Activated CD4-positive, alpha-beta T cell treated with anti-CD3 and anti-CD28 coated beads for 36 hours (primary cell): ENCODE measurements around the gene PDPK1. TPM values are rescaled to one million over a fixed set of nuclear protein-coding genes. Genes with fewer than 3 reads are reported as not detected.
A peak's percentile ranks its signal among the peaks of the same experiment; 100 is the strongest.
"Not testable (repeated sequence)": the region's sequence is repeated elsewhere in the genome, so short reads cannot be mapped to it uniquely, and the experiment has no call there.

Source experiments
- ATAC-seq: fragments of 200-7000 bp; cut with Tn5 transposase; one replicate; pipeline ENCODE4 v1.10.0; 2021; ENCODE audit warnings: mild to moderate bottlenecking, moderate library complexity
- CTCF ChIA-PET: fragments of 350-600 bp; sonication (Branson Sonifier 250); formaldehyde crosslinking; loops from one replicate; lab custom pipeline; 2021; ENCODE audit warnings: antibody characterized with exemption; lab: Charles Lee
- POLR2A ChIA-PET: fragments of 350-600 bp; sonication (Branson Sonifier 250); formaldehyde crosslinking; loops from one replicate; lab custom pipeline; 2021; ENCODE audit warnings: antibody characterized with exemption, inconsistent platforms; lab: Charles Lee
- DNase-seq: peaks from one replicate; pipeline ENCODE4 v3.0.0-alpha.2; 2020
- H3K27ac Mint-ChIP-seq: one replicate; pipeline ENCODE4 v1.8.0; 2021; ENCODE audit warnings: mixed read lengths
- H3K27me3 Mint-ChIP-seq: one replicate; pipeline ENCODE4 v1.8.0; 2021; ENCODE audit warnings: mixed read lengths
- H3K36me3 Mint-ChIP-seq: one replicate; pipeline ENCODE4 v1.8.0; 2021; ENCODE audit warnings: low read depth, mixed read lengths
- H3K4me1 Mint-ChIP-seq: one replicate; pipeline ENCODE4 v1.8.0; 2021; ENCODE audit warnings: mixed read lengths
- H3K4me3 Mint-ChIP-seq: one replicate; pipeline ENCODE4 v1.8.0; 2021; ENCODE audit warnings: mild to moderate bottlenecking, moderate library complexity, mixed read lengths
- H3K9me3 Mint-ChIP-seq: one replicate; pipeline ENCODE4 v1.8.0; 2021; ENCODE audit warnings: low read depth, mixed read lengths
- intact Hi-C, 2 experiments: fragments of 100-400 bp; cut with DNase I in 1 of 2; cut with micrococcal nuclease in 1 of 2; formaldehyde crosslinking; loops; one replicate each; pipeline versions ENCODE4 v1.14.2 to v1.15.1; 2022 to 2024; cut with DNase I, micrococcal nuclease
- total RNA-seq, 2 experiments: library from RNA; stranded (reverse); gene quantifications; one replicate each; pipeline ENCODE4 v1.2.3, GENCODE V29; 2021

Gene PDPK1
- total RNA-seq, 2 experiments from 2014 or later: 30.4 to 34.5 TPM

DNA sequence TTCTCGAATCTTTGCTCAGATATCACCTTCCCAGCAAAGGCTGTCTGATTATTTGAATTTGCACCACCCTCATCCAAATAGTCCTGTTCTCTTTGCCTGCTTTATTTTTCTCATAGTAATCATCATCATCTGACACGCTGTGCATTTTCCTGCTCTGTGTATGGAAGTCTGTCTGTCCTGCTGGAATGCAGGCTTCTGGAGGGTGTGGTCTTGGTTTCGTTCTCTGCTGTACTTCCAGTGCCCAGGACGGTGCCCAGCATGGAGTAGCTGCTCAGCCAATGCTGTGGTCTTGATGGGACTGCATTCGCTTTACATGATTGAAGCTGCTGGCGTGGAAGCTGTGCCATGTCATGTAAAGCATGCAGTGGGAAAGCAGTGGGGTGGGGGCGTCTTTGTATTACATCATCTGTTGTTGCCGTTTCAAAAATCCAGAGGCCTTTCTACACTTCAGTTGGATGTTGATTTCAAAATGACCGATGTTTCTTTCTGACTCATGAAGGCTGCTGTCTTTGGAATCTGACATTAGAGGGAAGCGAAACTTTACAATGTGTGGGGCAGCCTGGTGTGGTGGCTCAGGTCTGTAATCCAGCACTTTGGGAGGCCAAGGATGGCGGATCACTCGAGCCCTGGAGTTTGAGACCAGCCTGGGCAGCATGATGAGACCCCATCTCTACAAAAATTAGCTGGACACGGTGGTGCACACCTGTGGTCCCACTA lies 17.0 kb downstream of the PDPK1 start:
- intact Hi-C loops, H3K9me3 Mint-ChIP-seq, DNase-seq, H3K27ac Mint-ChIP-seq, CTCF ChIA-PET, H3K4me1 Mint-ChIP-seq, POLR2A ChIA-PET, H3K4me3 Mint-ChIP-seq, H3K36me3 Mint-ChIP-seq, H3K27me3 Mint-ChIP-seq: not testable (repeated sequence)
- ATAC-seq: peak; percentile 61

DNA sequence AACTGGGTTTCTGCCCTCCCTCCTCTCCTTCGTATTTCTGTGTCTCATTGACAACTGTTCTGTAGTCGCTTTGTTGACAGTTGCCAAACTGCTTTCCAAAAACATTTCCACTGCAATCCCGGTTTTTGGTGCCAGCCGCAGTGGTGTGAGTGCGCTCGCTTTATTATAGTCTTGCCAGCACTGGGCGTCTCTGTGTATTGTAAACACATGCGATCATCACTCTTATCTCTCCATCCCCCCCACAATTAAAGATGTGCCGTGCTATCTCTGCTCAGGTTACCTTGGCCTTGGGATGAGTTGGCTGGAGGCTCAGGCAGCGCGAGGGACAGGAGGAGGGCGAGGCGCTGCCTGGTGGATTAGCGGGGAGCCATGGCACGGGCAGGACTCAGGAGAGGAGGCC lies 19.3 kb downstream of the PDPK1 start:
- DNase-seq, H3K9me3 Mint-ChIP-seq, H3K4me3 Mint-ChIP-seq, H3K27ac Mint-ChIP-seq, H3K4me1 Mint-ChIP-seq, POLR2A ChIA-PET, CTCF ChIA-PET, H3K36me3 Mint-ChIP-seq, intact Hi-C loops, ATAC-seq, H3K27me3 Mint-ChIP-seq: not testable (repeated sequence)

DNA sequence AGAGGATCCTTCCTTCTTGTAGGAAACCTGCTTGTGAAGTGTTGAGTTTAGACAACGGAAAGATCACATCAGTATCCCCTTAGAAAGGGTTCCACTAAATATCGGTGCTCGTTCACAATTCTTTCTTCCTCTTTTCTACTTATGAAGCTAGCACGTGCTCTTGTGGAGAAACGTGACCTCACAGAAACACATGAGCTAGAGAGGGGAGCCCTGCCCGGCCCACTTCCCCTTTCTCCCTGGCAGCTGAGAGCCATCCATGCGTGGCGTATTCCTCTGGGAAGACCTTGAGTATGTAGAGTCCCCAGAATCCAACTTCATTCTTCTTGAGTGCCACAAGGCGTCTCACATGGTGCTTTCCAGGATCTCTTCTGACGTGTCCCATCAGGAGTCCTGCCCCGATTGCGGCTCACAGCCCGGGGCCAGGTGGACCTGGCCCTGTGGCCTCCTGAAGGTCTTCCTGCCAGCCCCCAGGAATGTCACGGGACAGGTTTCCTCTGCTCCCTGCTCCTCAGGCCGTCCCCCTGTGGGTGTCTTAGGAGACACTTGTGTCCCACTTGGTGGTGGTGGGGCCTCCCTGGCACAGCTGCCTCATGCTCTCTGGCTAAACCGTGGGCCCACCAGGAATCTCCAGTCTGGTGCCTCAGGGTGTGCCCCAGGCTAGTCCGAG lies 22.4 kb downstream of the PDPK1 start:
- CTCF ChIA-PET, H3K4me1 Mint-ChIP-seq, H3K9me3 Mint-ChIP-seq, H3K4me3 Mint-ChIP-seq, intact Hi-C loops, ATAC-seq, H3K27me3 Mint-ChIP-seq, POLR2A ChIA-PET, H3K36me3 Mint-ChIP-seq, DNase-seq, H3K27ac Mint-ChIP-seq: not testable (repeated sequence)

- ATAC-seq (peak; percentile 100), DNase-seq (peak; percentile 85)
- H3K36me3 Mint-ChIP-seq, CTCF ChIA-PET, H3K27me3 Mint-ChIP-seq, H3K4me3 Mint-ChIP-seq, intact Hi-C loops, H3K4me1 Mint-ChIP-seq, H3K9me3 Mint-ChIP-seq, H3K27ac Mint-ChIP-seq, POLR2A ChIA-PET: not testable (repeated sequence)
These were observed 22.9 kb downstream of the PDPK1 start for GRCh38 chr16:2560798-2561133.

GRCh38 chr16:2567506-2567905 lies 29.7 kb downstream of the PDPK1 start:
- H3K36me3 Mint-ChIP-seq, H3K27me3 Mint-ChIP-seq, H3K9me3 Mint-ChIP-seq, POLR2A ChIA-PET, H3K4me3 Mint-ChIP-seq, intact Hi-C loops, DNase-seq, ATAC-seq, CTCF ChIA-PET, H3K27ac Mint-ChIP-seq, H3K4me1 Mint-ChIP-seq: not testable (repeated sequence)

GRCh38 chr16:2568573-2568972 lies 30.8 kb downstream of the PDPK1 start:
- H3K4me3 Mint-ChIP-seq, POLR2A ChIA-PET, CTCF ChIA-PET, H3K27ac Mint-ChIP-seq, H3K27me3 Mint-ChIP-seq, H3K9me3 Mint-ChIP-seq, ATAC-seq, intact Hi-C loops, H3K4me1 Mint-ChIP-seq, H3K36me3 Mint-ChIP-seq, DNase-seq: not testable (repeated sequence)

DNA sequence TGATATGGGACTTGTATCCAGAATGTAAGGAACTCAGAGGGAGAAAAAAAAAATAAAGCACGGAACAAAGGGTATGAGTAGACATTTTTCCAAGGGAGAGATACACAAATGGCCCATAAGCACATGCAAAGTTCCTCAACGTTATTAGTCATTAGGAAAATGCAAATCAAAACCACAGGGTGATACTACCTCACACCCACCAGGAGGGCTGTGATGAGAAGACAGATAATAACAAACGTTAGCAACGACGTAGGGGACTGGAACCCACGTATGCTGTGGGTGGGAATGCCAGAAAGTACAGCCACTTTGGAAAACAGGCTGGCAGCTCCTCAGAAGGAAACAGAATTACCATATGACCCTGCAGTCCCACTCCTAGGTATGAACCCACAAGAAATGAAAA lies 34.9 kb downstream of the PDPK1 start:
- CTCF ChIA-PET, H3K4me1 Mint-ChIP-seq, H3K27me3 Mint-ChIP-seq, H3K9me3 Mint-ChIP-seq, H3K36me3 Mint-ChIP-seq, DNase-seq, intact Hi-C loops, H3K4me3 Mint-ChIP-seq, POLR2A ChIA-PET, H3K27ac Mint-ChIP-seq: not testable (repeated sequence)
- peak; percentile 82 for ATAC-seq

DNA sequence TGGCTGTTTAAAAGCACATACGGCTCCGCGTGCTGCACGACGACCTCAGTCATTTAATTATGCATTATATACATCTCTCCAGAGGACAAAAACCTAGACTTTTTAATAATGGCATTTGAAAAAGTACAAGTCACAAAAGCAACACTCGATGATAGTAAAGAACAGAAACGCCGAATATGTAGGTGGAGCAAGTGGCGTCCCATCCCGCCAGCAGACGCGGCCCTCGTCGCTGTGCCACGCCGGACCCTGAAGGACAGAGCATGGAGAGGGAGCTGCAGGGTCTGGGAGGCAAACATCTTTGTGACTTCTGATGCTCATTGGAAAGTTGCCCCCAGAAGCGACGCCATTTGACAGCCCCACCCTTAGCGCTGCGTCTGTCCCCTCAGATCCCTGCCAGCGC lies 38.0 kb downstream of the PDPK1 start:
- H3K4me1 Mint-ChIP-seq, H3K27ac Mint-ChIP-seq, H3K27me3 Mint-ChIP-seq, intact Hi-C loops, H3K4me3 Mint-ChIP-seq, DNase-seq, H3K9me3 Mint-ChIP-seq, CTCF ChIA-PET, ATAC-seq, POLR2A ChIA-PET, H3K36me3 Mint-ChIP-seq: not testable (repeated sequence)

DNA sequence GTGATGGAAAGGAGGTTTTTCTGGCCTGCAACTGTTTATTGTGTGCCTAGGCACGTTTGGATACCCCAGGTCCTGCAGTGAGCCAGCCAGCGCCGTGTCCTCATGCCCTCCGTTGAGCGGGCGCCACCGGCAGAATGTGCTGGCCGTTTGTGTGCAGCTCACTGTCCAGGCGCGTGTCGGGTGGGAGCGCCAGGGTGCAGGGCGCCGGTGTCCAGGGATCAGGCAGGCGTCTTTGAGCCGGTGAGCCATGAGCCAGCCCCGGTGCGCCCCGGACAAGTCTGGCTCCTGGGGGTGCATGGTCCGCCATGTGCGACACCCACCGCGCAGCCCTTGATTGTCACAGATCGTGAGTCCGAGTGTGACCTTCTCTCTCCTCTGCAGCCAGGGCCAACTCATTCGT lies 39.2 kb downstream of the PDPK1 start:
- CTCF ChIA-PET, POLR2A ChIA-PET, H3K9me3 Mint-ChIP-seq, H3K4me1 Mint-ChIP-seq, DNase-seq, H3K27ac Mint-ChIP-seq, H3K36me3 Mint-ChIP-seq, intact Hi-C loops, H3K27me3 Mint-ChIP-seq, ATAC-seq, H3K4me3 Mint-ChIP-seq: not testable (repeated sequence)

DNA sequence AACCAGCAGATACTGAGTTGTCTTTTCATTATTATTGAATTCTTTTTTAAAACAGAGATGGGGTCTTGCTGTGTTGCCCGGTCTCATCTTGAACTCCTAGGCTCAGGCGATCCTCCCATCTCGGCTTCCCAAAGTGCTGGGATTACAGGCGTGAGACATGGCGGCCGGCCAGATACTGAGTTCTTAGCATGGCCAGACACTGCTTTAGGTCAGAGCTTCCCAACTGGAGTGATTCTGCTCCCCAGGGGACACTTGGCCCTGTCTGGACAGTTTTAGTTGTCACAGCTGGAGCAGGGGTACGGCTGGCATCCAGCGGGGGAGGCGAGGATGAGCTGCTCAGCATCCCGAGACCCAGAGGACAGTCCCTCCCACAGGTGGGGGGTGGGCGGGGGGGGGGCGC lies 41.1 kb downstream of the PDPK1 start:
- H3K36me3 Mint-ChIP-seq, H3K4me3 Mint-ChIP-seq, H3K27ac Mint-ChIP-seq, CTCF ChIA-PET, POLR2A ChIA-PET, DNase-seq, H3K4me1 Mint-ChIP-seq, ATAC-seq, H3K9me3 Mint-ChIP-seq, intact Hi-C loops, H3K27me3 Mint-ChIP-seq: not testable (repeated sequence)

- intact Hi-C loops, CTCF ChIA-PET, POLR2A ChIA-PET: not testable (repeated sequence)
These were observed 42.3 kb downstream of the PDPK1 start for GRCh38 chr16:2580143-2580542.

GRCh38 chr16:2580818-2581217 lies 43.0 kb downstream of the PDPK1 start:
- H3K27me3 Mint-ChIP-seq, H3K27ac Mint-ChIP-seq, intact Hi-C loops, H3K4me1 Mint-ChIP-seq, H3K36me3 Mint-ChIP-seq, H3K9me3 Mint-ChIP-seq, DNase-seq, POLR2A ChIA-PET, H3K4me3 Mint-ChIP-seq, ATAC-seq, CTCF ChIA-PET: not testable (repeated sequence)

More at GRCh38 chr16:2580143-2580542, 42.3 kb downstream of the PDPK1 start:
- not testable (repeated sequence) for H3K27me3 Mint-ChIP-seq, H3K36me3 Mint-ChIP-seq, H3K4me1 Mint-ChIP-seq, H3K9me3 Mint-ChIP-seq, H3K27ac Mint-ChIP-seq, H3K4me3 Mint-ChIP-seq
- ATAC-seq (peak; percentile 72), DNase-seq (peak; percentile 40)
